SK-N-SH (cell line): Measurements from ENCODE around the gene TBCD. TPM values are rescaled to one million over a fixed set of nuclear protein-coding genes. Genes with fewer than 3 reads are reported as not detected.

Experiments used
- CTCF ChIA-PET: fragments of 300-600, 350-600 bp; formaldehyde crosslinking; extraction: SDS; loops from one replicate; lab custom pipeline; 2021; lab: Yijun Ruan, JAX
- POLR2A ChIA-PET: fragments of 350-600 bp; sonication (Branson Sonifier 250); formaldehyde crosslinking; extraction: SDS; loops from one replicate; lab custom pipeline; 2020; ENCODE audit warnings: antibody characterized with exemption, inconsistent platforms; lab: Yijun Ruan, JAX
- DNase-seq: peaks from one replicate; pipeline ENCODE4 v3.0.0; 2012
- H2AFZ ChIP-seq: fragments of 200-600 bp; sonication (generic); 2 replicates; pipeline ENCODE4 v1.8.1; 2016; ENCODE audit warnings: antibody characterized with exemption, mild to moderate bottlenecking, low read depth
- H3F3A ChIP-seq: fragments of 200-600 bp; sonication (generic); replicated peaks from 2 replicates; pipeline ENCODE3; 2016; ENCODE audit warnings: antibody characterized with exemption, mild to moderate bottlenecking; ENCODE audit not compliant: insufficient read depth
- H3K27ac ChIP-seq, 2 experiments: fragments of 200-500 bp in 1 of 2; fragments of 200-600 bp in 1 of 2; sonication (Bioruptor generic) in 1 of 2; sonication (generic), shearing (Covaris generic) in 1 of 2; 2 replicates each; pipeline versions ENCODE4 v1.5.1 to v1.6.1; 2014 to 2016; ENCODE audit warnings: low read depth in 2 of 2, inconsistent platforms in 1 of 2, low read length in 1 of 2, mild to moderate bottlenecking in 1 of 2, mixed read lengths in 1 of 2
- H3K27me3 ChIP-seq: fragments of 200-600 bp; sonication (generic), shearing (Covaris generic); 2 replicates; pipeline ENCODE4 v1.6.1; 2016; ENCODE audit warnings: mixed run types; ENCODE audit not compliant: insufficient read depth
- H3K36me3 ChIP-seq, 2 experiments: fragments of 200-500 bp in 1 of 2; fragments of 200-600 bp in 1 of 2; sonication (Bioruptor generic) in 1 of 2; sonication (generic) in 1 of 2; replicated peaks in 1 of 2; 2 replicates each; pipeline versions ENCODE3 to v1.5.1; 2014 to 2016; ENCODE audit warnings: low read length in 1 of 2, mild to moderate bottlenecking in 1 of 2; ENCODE audit not compliant: insufficient read depth in 2 of 2, control insufficient read depth in 1 of 2
- H3K4me1 ChIP-seq, 2 experiments: fragments of 200-500 bp in 1 of 2; fragments of 200-600 bp in 1 of 2; sonication (Bioruptor generic) in 1 of 2; sonication (generic), shearing (Covaris generic) in 1 of 2; 2 replicates each; pipeline versions ENCODE4 v1.5.1 to v1.6.1; 2014 to 2016; ENCODE audit warnings: low read depth in 1 of 2, low read length in 1 of 2, mixed run types in 1 of 2; ENCODE audit not compliant: insufficient read depth in 2 of 2, control insufficient read depth in 1 of 2
- H3K4me2 ChIP-seq: fragments of 200-600 bp; sonication (generic), shearing (Covaris generic); 2 replicates; pipeline ENCODE4 v1.6.1; 2017; ENCODE audit warnings: mixed run types
- H3K4me3 ChIP-seq, 2 experiments: fragments of 200-500 bp in 1 of 2; fragments of 200-600 bp in 1 of 2; sonication (Bioruptor generic) in 1 of 2; sonication (generic), shearing (Covaris generic) in 1 of 2; 2 replicates each; pipeline versions ENCODE4 v1.5.1 to v1.8.1; 2014 to 2016; ENCODE audit warnings: low read depth in 2 of 2, inconsistent platforms in 1 of 2, low read length in 1 of 2, mild to moderate bottlenecking in 1 of 2, mixed read lengths in 1 of 2, moderate library complexity in 1 of 2
- H3K79me2 ChIP-seq: fragments of 200-600 bp; sonication (generic); 2 replicates; pipeline ENCODE4 v1.8.1; 2017; ENCODE audit warnings: mild to moderate bottlenecking; ENCODE audit not compliant: insufficient read depth
- H3K9ac ChIP-seq: fragments of 200-600 bp; sonication (generic); 2 replicates; pipeline ENCODE4 v1.6.1; 2017; ENCODE audit warnings: mixed run types
- H3K9me2 ChIP-seq: fragments of 200-600 bp; sonication (generic); 2 replicates; pipeline ENCODE4 v1.6.1; 2017; ENCODE audit warnings: mixed run types
- H3K9me3 ChIP-seq: fragments of 200-600 bp; sonication (generic); 2 replicates; pipeline ENCODE4 v1.6.1; 2017; ENCODE audit warnings: mixed run types, mild to moderate bottlenecking, moderate library complexity
- H4K20me1 ChIP-seq: fragments of 200-600 bp; sonication (generic); 2 replicates; pipeline ENCODE4 v1.6.1; 2017; ENCODE audit warnings: mild to moderate bottlenecking, mixed run types; ENCODE audit not compliant: insufficient read depth
- CHD2 ChIP-seq: fragments of 150-350 bp; IDR thresholded peaks from 2 replicates; pipeline ENCODE4 v1.6.1; 2018; ENCODE audit warnings: low read length; ENCODE audit not compliant: partially characterized antibody
- ELF1 ChIP-seq: IDR thresholded peaks from 2 replicates; pipeline ENCODE4 v1.4.0; 2012
- EP300 ChIP-seq, 2 experiments: IDR thresholded peaks; 2 replicates each; pipeline versions ENCODE4 v1.4.0 to v1.6.1; 2012; ENCODE audit warnings: borderline replicate concordance in 1 of 2, low read depth in 1 of 2, low read length in 1 of 2
- GATA2 ChIP-seq: sonication (generic); formaldehyde crosslinking; IDR thresholded peaks from 2 replicates; pipeline ENCODE4 v1.5.0; 2020; ENCODE audit warnings: mild to moderate bottlenecking, missing genetic modification reagents
- MEF2A ChIP-seq: IDR thresholded peaks from 2 replicates; pipeline ENCODE4 v1.4.0; 2012; ENCODE audit warnings: low read depth, borderline replicate concordance
- NFIC ChIP-seq: IDR thresholded peaks from 2 replicates; pipeline ENCODE4 v1.4.0; 2012; ENCODE audit warnings: borderline replicate concordance
- RAD21 ChIP-seq: IDR thresholded peaks from 2 replicates; pipeline ENCODE4 v1.6.1; 2012; ENCODE audit warnings: mild to moderate bottlenecking, low read length
- SMC3 ChIP-seq: IDR thresholded peaks from 2 replicates; pipeline ENCODE4 v1.6.1; 2012; ENCODE audit warnings: low read depth, low read length, improper control_type of control experiment
- TAF1 ChIP-seq: IDR thresholded peaks from 2 replicates; pipeline ENCODE4 v1.6.1; 2012; ENCODE audit warnings: low read depth, mild to moderate bottlenecking, low read length, moderate library complexity, borderline replicate concordance
- TEAD4 ChIP-seq: IDR thresholded peaks from 2 replicates; pipeline ENCODE4 v1.4.0; 2012; ENCODE audit warnings: mild to moderate bottlenecking, borderline replicate concordance; ENCODE audit not compliant: insufficient read depth
- YY1 ChIP-seq: IDR thresholded peaks from 2 replicates; pipeline ENCODE4 v1.4.0; 2012; ENCODE audit warnings: low read depth, mild to moderate bottlenecking
- WGBS: methylation state at CpG from one replicate; pipeline ENCODE4 v1.1.6; 2017; ENCODE audit warnings: low lambda C conversion rate; 5-methylcytosine and 5-hydroxymethylcytosine counted together
- polyA plus RNA-seq, 3 experiments: library from polyadenylated mRNA; depleted of rRNA; stranded (reverse); fragments of >200 nt; gene quantifications; 2 replicates each; pipeline ENCODE4 v1.2.3, GENCODE V29; 2012
- TF ChIP-seq, protein P1 (sequence below): fragments of 150-350 bp; IDR thresholded peaks from 2 replicates; pipeline ENCODE4 v1.6.1; 2017; ENCODE audit warnings: antibody characterized with exemption, low read length, low read depth, borderline replicate concordance
- TF ChIP-seq, protein P2 (sequence below): IDR thresholded peaks from 2 replicates; pipeline ENCODE4 v1.4.0; 2012; ENCODE audit warnings: low read depth, borderline replicate concordance
- TF ChIP-seq, protein P3 (sequence below): IDR thresholded peaks from 2 replicates; pipeline ENCODE4 v1.4.0; 2012; ENCODE audit warnings: low read depth
- TF ChIP-seq, protein P4 (sequence below): fragments of 200-600 bp; sonication (generic); IDR thresholded peaks from 2 replicates; pipeline ENCODE4 v1.6.1; 2017; ENCODE audit warnings: antibody characterized with exemption, mild to moderate bottlenecking, moderate library complexity
- TF ChIP-seq, protein P5 (sequence below): fragments of 150-350 bp; IDR thresholded peaks from 2 replicates; pipeline ENCODE4 v1.6.1; 2016; ENCODE audit warnings: mild to moderate bottlenecking, low read depth, low read length
- TF ChIP-seq, protein P6 (sequence below): IDR thresholded peaks from 2 replicates; pipeline ENCODE4; 2012
- TF ChIP-seq, protein P7 (sequence below): IDR thresholded peaks from 2 replicates; pipeline ENCODE4 v1.6.1; 2012; ENCODE audit warnings: mild to moderate bottlenecking, low read depth, low read length, moderate library complexity

Gene TBCD
- polyA plus RNA-seq, 1 of the 3 experiments (the other 2 are of a cell fraction) = 107 TPM

DNA sequence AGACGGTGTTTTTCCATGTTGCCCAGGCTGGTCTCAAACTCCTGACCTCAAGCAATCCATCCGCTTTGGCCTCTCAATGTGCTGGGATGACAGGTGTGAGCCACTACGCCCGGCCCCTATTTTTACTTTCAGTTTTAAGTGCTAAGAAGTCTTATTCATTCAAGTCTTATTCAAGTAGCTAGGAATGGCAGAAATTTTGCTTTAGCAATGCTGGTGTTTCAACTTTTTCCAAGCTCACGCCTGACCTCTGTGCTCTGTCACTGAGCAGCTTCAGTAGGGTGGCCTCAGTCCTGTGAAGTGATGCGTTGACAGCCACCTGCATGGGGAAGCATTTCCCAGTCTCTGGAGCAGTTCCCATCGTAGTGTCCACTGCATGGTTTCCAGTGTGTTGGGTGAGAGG lies 75.1 kb downstream of the TBCD start:
- Histone ChIP-seq H3K27ac (no peak overlapping the region), H2AFZ (no peak overlapping the region), H4K20me1 (no peaks in the 10 kb centered on the region; the same call in 1 of the 2 replicates), H3K4me1 (peaks cover 3 to 11% of the 10 kb centered on the region in 2 experiments; a peak in 1 of 4 replicates), H3K9me2 (no peaks in the 10 kb centered on the region), H3K9ac (no peak overlapping the region), H3K4me2 (no peak overlapping the region), H3F3A (no peaks in the 10 kb centered on the region), H3K36me3 (peaks cover 0 to 13% of the 10 kb centered on the region in 2 experiments), H3K79me2 (peaks cover 7% of the 10 kb centered on the region; the same call in 1 of the 2 replicates), H3K4me3 (no peak overlapping the region), H3K9me3 (no peaks in the 10 kb centered on the region), H3K27me3 (no peaks in the 10 kb centered on the region)
- CTCF ChIA-PET = no interaction called here
- no peak for DNase-seq
- WGBS = 97% methylated on average over 7 of the region's 7 CpGs
- POLR2A ChIA-PET = no interaction called here
- TF ChIP-seq, protein P1, sequence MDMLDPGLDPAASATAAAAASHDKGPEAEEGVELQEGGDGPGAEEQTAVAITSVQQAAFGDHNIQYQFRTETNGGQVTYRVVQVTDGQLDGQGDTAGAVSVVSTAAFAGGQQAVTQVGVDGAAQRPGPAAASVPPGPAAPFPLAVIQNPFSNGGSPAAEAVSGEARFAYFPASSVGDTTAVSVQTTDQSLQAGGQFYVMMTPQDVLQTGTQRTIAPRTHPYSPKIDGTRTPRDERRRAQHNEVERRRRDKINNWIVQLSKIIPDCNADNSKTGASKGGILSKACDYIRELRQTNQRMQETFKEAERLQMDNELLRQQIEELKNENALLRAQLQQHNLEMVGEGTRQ = no peak
- no peak for TF ChIP-seq YY1
- TF ChIP-seq, protein P2, sequence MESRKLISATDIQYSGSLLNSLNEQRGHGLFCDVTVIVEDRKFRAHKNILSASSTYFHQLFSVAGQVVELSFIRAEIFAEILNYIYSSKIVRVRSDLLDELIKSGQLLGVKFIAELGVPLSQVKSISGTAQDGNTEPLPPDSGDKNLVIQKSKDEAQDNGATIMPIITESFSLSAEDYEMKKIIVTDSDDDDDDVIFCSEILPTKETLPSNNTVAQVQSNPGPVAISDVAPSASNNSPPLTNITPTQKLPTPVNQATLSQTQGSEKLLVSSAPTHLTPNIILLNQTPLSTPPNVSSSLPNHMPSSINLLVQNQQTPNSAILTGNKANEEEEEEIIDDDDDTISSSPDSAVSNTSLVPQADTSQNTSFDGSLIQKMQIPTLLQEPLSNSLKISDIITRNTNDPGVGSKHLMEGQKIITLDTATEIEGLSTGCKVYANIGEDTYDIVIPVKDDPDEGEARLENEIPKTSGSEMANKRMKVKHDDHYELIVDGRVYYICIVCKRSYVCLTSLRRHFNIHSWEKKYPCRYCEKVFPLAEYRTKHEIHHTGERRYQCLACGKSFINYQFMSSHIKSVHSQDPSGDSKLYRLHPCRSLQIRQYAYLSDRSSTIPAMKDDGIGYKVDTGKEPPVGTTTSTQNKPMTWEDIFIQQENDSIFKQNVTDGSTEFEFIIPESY = no peak
- TF ChIP-seq SMC3 = no peak
- TF ChIP-seq, protein P3, sequence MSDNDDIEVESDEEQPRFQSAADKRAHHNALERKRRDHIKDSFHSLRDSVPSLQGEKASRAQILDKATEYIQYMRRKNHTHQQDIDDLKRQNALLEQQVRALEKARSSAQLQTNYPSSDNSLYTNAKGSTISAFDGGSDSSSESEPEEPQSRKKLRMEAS = no peak
- TF ChIP-seq NFIC = no peak
- no peak for TF ChIP-seq ELF1
- no peak for TF ChIP-seq TAF1
- TF ChIP-seq, protein P4, sequence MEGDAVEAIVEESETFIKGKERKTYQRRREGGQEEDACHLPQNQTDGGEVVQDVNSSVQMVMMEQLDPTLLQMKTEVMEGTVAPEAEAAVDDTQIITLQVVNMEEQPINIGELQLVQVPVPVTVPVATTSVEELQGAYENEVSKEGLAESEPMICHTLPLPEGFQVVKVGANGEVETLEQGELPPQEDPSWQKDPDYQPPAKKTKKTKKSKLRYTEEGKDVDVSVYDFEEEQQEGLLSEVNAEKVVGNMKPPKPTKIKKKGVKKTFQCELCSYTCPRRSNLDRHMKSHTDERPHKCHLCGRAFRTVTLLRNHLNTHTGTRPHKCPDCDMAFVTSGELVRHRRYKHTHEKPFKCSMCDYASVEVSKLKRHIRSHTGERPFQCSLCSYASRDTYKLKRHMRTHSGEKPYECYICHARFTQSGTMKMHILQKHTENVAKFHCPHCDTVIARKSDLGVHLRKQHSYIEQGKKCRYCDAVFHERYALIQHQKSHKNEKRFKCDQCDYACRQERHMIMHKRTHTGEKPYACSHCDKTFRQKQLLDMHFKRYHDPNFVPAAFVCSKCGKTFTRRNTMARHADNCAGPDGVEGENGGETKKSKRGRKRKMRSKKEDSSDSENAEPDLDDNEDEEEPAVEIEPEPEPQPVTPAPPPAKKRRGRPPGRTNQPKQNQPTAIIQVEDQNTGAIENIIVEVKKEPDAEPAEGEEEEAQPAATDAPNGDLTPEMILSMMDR = no peak
- TF ChIP-seq, protein P5, sequence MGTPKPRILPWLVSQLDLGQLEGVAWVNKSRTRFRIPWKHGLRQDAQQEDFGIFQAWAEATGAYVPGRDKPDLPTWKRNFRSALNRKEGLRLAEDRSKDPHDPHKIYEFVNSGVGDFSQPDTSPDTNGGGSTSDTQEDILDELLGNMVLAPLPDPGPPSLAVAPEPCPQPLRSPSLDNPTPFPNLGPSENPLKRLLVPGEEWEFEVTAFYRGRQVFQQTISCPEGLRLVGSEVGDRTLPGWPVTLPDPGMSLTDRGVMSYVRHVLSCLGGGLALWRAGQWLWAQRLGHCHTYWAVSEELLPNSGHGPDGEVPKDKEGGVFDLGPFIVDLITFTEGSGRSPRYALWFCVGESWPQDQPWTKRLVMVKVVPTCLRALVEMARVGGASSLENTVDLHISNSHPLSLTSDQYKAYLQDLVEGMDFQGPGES = no peak
- TF ChIP-seq CHD2 = no peak
- no peak for TF ChIP-seq RAD21
- TF ChIP-seq, protein P6, sequence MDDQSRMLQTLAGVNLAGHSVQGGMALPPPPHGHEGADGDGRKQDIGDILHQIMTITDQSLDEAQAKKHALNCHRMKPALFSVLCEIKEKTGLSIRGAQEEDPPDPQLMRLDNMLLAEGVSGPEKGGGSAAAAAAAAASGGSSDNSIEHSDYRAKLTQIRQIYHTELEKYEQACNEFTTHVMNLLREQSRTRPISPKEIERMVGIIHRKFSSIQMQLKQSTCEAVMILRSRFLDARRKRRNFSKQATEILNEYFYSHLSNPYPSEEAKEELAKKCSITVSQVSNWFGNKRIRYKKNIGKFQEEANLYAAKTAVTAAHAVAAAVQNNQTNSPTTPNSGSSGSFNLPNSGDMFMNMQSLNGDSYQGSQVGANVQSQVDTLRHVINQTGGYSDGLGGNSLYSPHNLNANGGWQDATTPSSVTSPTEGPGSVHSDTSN = no peak
- TF ChIP-seq MEF2A = no peak
- no peak for TF ChIP-seq GATA2 (CRISPR knock-in tag)
- no peak for TF ChIP-seq TEAD4
- TF ChIP-seq EP300 (IDR thresholded peaks at IDR 0.05; ENCODE audit: borderline replicate concordance in 1 of 2, low read depth in 1 of 2, low read length in 1 of 2) = no peak
- TF ChIP-seq, protein P7, sequence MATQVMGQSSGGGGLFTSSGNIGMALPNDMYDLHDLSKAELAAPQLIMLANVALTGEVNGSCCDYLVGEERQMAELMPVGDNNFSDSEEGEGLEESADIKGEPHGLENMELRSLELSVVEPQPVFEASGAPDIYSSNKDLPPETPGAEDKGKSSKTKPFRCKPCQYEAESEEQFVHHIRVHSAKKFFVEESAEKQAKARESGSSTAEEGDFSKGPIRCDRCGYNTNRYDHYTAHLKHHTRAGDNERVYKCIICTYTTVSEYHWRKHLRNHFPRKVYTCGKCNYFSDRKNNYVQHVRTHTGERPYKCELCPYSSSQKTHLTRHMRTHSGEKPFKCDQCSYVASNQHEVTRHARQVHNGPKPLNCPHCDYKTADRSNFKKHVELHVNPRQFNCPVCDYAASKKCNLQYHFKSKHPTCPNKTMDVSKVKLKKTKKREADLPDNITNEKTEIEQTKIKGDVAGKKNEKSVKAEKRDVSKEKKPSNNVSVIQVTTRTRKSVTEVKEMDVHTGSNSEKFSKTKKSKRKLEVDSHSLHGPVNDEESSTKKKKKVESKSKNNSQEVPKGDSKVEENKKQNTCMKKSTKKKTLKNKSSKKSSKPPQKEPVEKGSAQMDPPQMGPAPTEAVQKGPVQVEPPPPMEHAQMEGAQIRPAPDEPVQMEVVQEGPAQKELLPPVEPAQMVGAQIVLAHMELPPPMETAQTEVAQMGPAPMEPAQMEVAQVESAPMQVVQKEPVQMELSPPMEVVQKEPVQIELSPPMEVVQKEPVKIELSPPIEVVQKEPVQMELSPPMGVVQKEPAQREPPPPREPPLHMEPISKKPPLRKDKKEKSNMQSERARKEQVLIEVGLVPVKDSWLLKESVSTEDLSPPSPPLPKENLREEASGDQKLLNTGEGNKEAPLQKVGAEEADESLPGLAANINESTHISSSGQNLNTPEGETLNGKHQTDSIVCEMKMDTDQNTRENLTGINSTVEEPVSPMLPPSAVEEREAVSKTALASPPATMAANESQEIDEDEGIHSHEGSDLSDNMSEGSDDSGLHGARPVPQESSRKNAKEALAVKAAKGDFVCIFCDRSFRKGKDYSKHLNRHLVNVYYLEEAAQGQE = no peak
